GM19099 (cell line): ENCODE results near the gene CCDC190.

Experiments used
- POLR2A ChIP-seq: IDR thresholded peaks from 3 replicates; pipeline ENCODE4 v1.6.1; 2011; ENCODE audit warnings: low read depth; ENCODE audit not compliant: insufficient read length; ENCODE audit errors: extremely low read depth

Gene CCDC190

DNA sequence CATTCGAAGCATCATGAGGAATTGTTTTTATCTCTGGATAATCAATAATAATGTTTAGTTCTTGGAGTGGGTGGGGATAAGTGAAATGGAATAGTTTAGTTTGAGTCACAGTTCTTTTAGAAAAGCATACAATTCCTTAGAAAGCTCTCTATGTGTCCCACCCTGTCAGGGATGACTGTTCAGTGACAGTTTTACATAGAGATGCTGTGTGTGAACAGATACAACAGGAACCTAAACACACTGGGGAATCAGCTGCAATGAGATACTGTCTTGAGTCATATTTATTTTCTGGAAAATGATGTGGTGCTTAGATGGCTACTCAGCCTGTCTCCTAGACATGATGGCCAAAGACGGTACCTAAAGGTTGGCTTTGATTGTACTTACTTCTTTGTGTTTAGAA, 25.7 kb upstream of the CCDC190 start:
- TF ChIP-seq POLR2A = no peak

- TF ChIP-seq POLR2A = no peak
Measured at GRCh38 chr1:162885265-162885664, 24.3 kb upstream of the CCDC190 start.

DNA sequence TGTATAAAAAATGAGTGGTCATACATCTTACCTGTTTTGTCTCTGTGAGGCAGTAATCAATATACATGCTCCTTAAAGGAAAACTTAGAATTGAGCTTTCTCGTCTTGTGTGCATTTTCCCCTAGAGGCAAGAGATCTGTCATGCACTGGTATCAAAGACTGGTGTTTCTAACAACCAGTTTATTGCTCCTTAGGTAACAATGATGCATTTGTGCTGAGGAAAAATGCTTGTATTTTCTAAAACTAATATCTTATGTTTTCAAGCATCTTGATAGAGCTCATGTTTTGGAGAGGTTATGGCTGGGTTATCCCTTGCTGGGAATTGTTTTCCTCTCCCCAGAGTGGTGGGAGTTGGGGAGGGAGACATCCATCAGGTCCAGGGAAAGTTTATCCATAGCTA, 23.9 kb upstream of the CCDC190 start:
- TF ChIP-seq POLR2A = no peak

DNA sequence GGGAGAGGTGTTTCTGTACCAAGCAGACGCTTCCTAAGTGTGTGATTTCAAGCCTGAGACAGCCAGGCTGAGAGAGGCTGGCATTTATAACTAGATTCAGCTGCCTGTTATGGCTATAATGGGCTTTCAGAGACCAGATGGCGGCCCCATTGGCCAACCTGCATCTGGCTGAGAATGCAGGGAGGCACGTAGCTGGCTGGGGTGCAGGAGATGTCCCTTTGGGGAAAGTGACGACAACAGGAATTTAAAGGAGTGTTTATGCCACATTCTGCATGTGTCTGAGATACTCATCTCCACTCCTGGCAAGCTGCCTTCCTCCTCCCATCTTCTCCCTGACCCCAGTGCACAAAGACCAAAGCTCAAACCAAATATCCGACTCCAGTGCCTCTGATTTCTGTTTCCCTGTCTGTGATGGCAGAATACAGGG, 21.3 kb upstream of the CCDC190 start:
- TF ChIP-seq POLR2A = no peak

GRCh38 chr1:162881590-162881989, 20.6 kb upstream of the CCDC190 start:
- TF ChIP-seq POLR2A = no peak

GRCh38 chr1:162878000-162878596, 17.1 kb upstream of the CCDC190 start:
- TF ChIP-seq POLR2A = no peak

DNA sequence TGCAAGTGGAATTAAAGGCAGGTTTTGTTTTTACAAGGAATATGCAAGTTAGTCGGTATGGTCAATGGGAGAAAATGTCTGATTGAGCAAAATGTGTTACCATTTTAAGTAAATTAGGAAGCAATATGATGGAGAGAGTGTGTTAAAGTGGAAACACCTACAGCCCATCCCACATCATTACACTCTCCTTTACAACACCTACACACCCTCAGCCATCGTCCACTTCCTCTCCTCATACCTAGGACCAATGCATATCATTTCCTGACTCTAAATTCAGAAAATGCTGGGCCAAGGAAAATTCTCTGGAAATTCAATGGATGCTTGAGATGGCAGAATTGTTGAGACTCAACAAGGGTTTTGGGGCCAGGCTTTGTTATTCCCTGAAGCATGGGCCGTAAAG, 16.4 kb upstream of the CCDC190 start:
- TF ChIP-seq POLR2A = no peak

GRCh38 chr1:162876751-162877150, 15.8 kb upstream of the CCDC190 start:
- TF ChIP-seq POLR2A = no peak

DNA sequence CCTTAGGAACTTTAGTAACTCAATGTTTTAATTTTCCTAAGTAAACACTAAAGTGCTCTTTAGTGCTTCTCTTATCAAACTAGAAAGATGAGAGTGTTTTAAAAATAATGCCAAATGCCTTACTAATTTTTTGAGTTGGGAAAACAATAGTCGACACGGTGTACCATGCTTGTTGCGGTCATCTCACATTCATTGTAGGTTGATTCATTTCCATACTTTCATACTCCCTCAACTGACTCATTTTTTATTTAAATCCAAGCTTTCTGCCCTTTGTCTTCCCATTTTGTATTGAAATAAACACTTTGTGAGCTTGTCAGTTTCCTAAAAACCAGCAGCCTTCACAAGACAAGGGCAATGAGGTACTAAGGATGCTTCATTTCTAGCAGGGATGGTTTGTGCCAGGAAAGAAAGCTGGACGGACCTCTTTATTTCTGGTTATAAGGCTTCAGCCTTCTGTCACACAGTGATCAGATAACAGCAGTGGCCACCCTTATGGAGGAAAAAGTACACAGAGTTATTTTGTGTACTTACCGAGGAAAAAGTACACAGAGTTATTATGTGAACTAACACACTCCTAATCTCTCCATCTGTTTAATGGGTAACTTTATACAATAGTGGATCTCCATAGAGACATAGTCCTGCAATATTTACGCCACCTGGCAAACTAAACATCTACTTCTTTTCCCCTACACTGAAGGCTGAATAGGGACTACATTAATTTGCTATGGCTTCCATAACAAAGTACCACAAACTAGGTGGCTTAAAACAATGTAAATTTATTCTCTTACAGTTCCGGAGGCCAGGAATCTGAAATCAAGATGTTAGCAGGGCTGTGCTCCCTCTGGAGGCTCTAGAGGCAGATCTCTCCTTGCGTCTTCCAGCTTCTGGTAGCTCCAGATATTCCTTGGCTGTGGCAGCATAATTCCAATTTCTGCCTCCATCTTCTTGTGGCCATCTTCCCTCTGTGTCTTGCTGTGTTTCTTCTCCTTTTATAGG, 13.0 kb upstream of the CCDC190 start:
- no peak for TF ChIP-seq POLR2A

DNA sequence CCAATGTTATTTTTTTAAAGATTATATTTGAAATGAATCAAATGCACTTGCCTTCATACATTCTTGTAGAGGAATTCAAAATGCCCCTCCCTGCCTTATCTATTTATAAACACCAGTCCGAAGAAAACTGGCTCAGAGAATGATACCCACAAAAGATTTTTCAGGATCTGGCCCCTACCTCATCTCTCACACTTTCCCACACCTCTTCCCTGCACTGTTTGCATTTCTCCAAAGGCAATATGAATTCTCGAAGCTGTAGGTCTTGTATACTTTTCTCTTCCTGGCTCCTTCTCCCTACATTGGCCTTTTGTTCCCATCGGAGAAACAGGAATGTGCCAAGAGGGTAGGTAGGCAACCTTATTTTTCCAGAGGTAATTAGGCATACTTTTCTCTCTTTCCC, 12.0 kb upstream of the CCDC190 start:
- no peak for TF ChIP-seq POLR2A

GRCh38 chr1:162868972-162869371, 8.0 kb upstream of the CCDC190 start:
- no peak for TF ChIP-seq POLR2A

- no peak for TF ChIP-seq POLR2A
Measured at GRCh38 chr1:162861625-162862024, 650 bp upstream of the CCDC190 start.

GRCh38 chr1:162859191-162859590, 1.8 kb downstream of the CCDC190 start:
- TF ChIP-seq POLR2A = no peak

DNA sequence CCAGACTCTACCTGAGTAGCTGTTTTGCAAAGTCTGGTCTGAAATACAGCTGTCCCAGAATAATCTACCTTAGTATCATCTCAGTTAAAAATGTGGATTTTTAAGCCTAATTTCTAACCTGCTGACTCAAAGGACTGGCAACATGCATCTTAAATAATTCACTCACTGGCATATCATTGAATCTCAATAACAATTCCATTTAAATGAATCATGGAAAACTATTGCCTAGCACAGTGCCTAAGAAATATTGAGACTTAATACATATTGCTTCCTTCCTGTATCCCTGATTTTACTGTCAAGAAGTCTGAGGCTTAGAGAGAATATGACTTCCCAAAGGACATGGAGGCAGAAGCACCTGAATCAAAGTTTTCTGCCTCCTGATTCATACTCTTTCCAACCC, 3.1 kb downstream of the CCDC190 start:
- TF ChIP-seq POLR2A = no peak

- no peak for TF ChIP-seq POLR2A
Measured at GRCh38 chr1:162856260-162856659, 4.7 kb downstream of the CCDC190 start.
